Suprapubic skin (tissue), 4 donors: ENCODE measurements around the gene ZDHHC24.

Experiments used
- EP300 ChIP-seq: sonication (generic); formaldehyde crosslinking; IDR thresholded peaks from one replicate; pipeline ENCODE4 v1.6.1; 2017; ENCODE audit warnings: antibody characterized with exemption
- POLR2A ChIP-seq, 2 donors: fragments of 450-650 bp; IDR thresholded peaks; one replicate each; pipeline ENCODE4 v1.6.1; 2017; ENCODE audit warnings: antibody characterized with exemption in 2 of 2, mild to moderate bottlenecking in 2 of 2, moderate library complexity in 2 of 2
- POLR2AphosphoS5 ChIP-seq, 3 donors: sonication (generic); formaldehyde crosslinking; IDR thresholded peaks; one replicate each; pipeline ENCODE4 v1.6.1; 2017; ENCODE audit warnings: antibody characterized with exemption in 3 of 3
- TF ChIP-seq, protein P1 (sequence below), 2 donors: fragments of 200-600 bp in 1 of 2; fragments of 450-650 bp in 1 of 2; sonication (generic) in 1 of 2; IDR thresholded peaks; one replicate each; pipeline ENCODE4 v1.5.1; 2016 to 2019; ENCODE audit warnings: antibody characterized with exemption in 2 of 2, mild to moderate bottlenecking in 1 of 2, moderate library complexity in 1 of 2

DNA sequence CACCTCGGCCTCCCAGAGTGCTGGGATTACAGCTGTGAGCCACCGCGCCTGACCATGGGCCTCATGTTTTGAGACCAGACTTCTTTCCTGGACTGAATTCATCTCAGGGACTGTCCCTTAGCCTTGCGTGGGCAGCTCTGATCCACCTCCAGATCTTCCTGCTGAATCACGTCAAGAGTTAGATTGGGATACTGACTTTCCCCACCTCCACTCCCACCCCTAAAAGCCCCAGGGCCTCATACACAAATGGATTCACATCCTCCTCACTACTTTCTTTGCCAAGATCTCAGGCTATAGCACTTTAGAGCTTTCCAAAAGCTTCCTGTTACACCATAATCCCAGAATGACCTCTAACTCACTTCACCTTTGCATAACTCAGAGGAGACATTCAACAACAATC lies 35.0 kb upstream of the ZDHHC24 start:
- TF ChIP-seq, protein P1, sequence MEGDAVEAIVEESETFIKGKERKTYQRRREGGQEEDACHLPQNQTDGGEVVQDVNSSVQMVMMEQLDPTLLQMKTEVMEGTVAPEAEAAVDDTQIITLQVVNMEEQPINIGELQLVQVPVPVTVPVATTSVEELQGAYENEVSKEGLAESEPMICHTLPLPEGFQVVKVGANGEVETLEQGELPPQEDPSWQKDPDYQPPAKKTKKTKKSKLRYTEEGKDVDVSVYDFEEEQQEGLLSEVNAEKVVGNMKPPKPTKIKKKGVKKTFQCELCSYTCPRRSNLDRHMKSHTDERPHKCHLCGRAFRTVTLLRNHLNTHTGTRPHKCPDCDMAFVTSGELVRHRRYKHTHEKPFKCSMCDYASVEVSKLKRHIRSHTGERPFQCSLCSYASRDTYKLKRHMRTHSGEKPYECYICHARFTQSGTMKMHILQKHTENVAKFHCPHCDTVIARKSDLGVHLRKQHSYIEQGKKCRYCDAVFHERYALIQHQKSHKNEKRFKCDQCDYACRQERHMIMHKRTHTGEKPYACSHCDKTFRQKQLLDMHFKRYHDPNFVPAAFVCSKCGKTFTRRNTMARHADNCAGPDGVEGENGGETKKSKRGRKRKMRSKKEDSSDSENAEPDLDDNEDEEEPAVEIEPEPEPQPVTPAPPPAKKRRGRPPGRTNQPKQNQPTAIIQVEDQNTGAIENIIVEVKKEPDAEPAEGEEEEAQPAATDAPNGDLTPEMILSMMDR (IDR thresholded peaks at IDR 0.05): no peak
- no peak for TF ChIP-seq EP300
- TF ChIP-seq POLR2AphosphoS5 (IDR thresholded peaks at IDR 0.05): no peak
- TF ChIP-seq POLR2A (IDR thresholded peaks at IDR 0.05): no peak
